Glutamatergic neuron (in vitro differentiated cells): Measurements from ENCODE around the gene AGPAT3. TPM values are rescaled to one million over a fixed set of nuclear protein-coding genes. Genes with fewer than 3 reads are reported as not detected.

Experiments
- DNase-seq: peaks from one replicate; pipeline ENCODE4 v3.0.0; 2022
- H3K27ac Mint-ChIP-seq: one replicate; pipeline ENCODE4 v1.8.0; 2020; ENCODE audit warnings: mild to moderate bottlenecking, mixed read lengths, inconsistent platforms; ENCODE audit not compliant: unreplicated experiment
- H3K27me3 Mint-ChIP-seq: one replicate; pipeline ENCODE4 v1.8.0; 2020; ENCODE audit warnings: mild to moderate bottlenecking, moderate library complexity, mixed read lengths, inconsistent platforms; ENCODE audit not compliant: unreplicated experiment
- H3K36me3 Mint-ChIP-seq: one replicate; pipeline ENCODE4 v1.8.0; 2020; ENCODE audit warnings: mild to moderate bottlenecking, mixed read lengths, inconsistent platforms; ENCODE audit not compliant: unreplicated experiment
- H3K4me1 Mint-ChIP-seq: one replicate; pipeline ENCODE4 v1.8.0; 2020; ENCODE audit warnings: mild to moderate bottlenecking, low read depth, mixed read lengths, inconsistent platforms; ENCODE audit not compliant: unreplicated experiment
- H3K4me3 Mint-ChIP-seq: one replicate; pipeline ENCODE4 v1.8.0; 2020; ENCODE audit warnings: mild to moderate bottlenecking, mixed read lengths, inconsistent platforms; ENCODE audit not compliant: unreplicated experiment
- H3K9me3 Mint-ChIP-seq: one replicate; pipeline ENCODE4 v1.8.0; 2020; ENCODE audit warnings: mild to moderate bottlenecking, moderate library complexity, mixed read lengths, inconsistent platforms; ENCODE audit not compliant: unreplicated experiment
- total RNA-seq: library from RNA; stranded (reverse); fragmentation: NEBNext Ultra II Directional; extraction: Animal tissue kit (Norgen Biotek cat#: 25700); gene quantifications from one replicate; pipeline ENCODE4 v1.2.1, GENCODE V29; 2021; ENCODE audit not compliant: unreplicated experiment
- TF ChIP-seq, protein P1 (sequence below): fragments of 200-600 bp; sonication (generic); IDR thresholded peaks from one replicate; pipeline ENCODE4 v1.5.0; 2021; ENCODE audit not compliant: partially characterized antibody, unreplicated experiment

Gene AGPAT3
- total RNA-seq, 1 donor from 2014 or later: 12.6 TPM

DNA sequence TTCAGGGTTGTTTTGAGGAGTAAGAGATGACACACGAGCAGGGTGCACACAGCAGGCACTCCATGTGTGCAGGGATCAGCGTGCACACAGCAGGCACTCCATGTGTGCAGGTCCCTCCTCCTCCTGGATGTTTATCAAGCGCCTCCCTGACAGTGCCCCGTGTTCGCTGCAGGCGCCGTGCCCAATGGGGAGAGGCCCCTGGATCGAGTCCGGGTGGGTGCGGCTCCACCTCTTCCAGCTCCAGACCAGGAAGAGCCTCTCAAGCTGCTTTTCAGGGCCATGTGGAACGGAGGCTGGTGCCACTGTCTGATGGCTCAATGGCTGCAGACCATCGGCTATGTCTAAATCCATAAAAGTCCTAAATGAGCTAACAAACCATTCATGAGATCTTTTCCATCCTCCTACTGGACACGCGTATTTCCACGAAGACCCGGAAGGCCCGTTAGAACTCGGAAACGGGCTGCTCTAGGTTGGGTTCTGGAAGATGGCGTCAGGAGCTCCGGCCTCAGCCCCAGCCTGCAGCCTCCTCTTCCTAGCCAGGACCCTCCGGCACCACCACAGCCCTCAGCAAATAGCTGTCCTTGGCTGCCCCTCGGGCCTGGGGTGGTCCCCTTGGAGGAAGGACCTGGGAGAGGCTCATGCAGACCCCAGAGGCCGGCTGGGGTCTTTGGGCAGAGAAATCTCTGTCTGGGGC is 39.6 kb upstream of the AGPAT3 start:
- TF ChIP-seq, protein P1, sequence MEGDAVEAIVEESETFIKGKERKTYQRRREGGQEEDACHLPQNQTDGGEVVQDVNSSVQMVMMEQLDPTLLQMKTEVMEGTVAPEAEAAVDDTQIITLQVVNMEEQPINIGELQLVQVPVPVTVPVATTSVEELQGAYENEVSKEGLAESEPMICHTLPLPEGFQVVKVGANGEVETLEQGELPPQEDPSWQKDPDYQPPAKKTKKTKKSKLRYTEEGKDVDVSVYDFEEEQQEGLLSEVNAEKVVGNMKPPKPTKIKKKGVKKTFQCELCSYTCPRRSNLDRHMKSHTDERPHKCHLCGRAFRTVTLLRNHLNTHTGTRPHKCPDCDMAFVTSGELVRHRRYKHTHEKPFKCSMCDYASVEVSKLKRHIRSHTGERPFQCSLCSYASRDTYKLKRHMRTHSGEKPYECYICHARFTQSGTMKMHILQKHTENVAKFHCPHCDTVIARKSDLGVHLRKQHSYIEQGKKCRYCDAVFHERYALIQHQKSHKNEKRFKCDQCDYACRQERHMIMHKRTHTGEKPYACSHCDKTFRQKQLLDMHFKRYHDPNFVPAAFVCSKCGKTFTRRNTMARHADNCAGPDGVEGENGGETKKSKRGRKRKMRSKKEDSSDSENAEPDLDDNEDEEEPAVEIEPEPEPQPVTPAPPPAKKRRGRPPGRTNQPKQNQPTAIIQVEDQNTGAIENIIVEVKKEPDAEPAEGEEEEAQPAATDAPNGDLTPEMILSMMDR: no peak
- Mint-ChIP-seq H3K4me3 (no peak overlapping the region), H3K4me1 (peaks cover 2% of the 10 kb centered on the region), H3K27ac (no peak overlapping the region), H3K36me3 (peaks cover 5% of the 10 kb centered on the region), H3K27me3 (peaks cover under 1% of the 10 kb centered on the region), H3K9me3 (peaks cover 6% of the 10 kb centered on the region)
- DNase-seq: no peak

DNA sequence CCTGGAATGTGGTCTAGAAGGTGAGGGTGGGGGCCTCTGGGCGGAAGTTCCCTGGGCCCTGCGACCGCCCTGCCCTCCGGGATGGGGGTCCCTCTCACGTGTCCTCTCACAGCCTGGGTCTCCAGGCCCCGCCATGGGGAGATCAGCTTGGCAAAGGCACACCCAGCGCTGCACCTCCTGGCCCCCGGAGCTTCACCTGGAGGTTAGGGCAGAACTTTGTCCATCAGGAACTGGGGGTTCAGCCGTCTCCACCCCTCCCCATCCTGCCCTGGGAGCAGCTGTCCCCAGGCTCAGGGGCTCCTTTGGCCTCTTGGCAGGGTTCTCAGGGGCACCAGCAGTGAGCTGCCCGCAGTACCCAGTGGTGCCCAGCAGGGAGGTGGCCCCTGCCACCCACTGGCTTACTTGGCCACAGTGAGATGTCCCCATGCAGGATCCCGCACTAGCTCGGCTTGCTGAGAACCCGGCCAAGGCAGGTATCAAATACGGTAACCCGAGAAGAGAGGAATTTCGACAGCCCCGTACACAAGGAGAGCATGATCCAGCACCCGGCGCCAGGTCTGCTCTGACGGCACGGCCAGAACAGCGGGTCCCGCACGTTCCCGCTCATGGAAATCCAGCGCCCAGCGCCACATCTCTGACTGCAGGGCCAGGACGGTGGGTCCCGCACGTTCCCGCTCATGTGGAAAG is 38.9 kb upstream of the AGPAT3 start:
- no peaks in the 10 kb centered on the region for H3K27me3 Mint-ChIP-seq
- no peak for DNase-seq
- TF ChIP-seq, protein P1: no peak
- no peak overlapping the region for H3K27ac Mint-ChIP-seq
- peaks cover 4% of the 10 kb centered on the region for H3K9me3 Mint-ChIP-seq
- H3K36me3 Mint-ChIP-seq: peaks cover 5% of the 10 kb centered on the region
- H3K4me3 Mint-ChIP-seq: no peak overlapping the region
- peaks cover 2% of the 10 kb centered on the region for H3K4me1 Mint-ChIP-seq

DNA sequence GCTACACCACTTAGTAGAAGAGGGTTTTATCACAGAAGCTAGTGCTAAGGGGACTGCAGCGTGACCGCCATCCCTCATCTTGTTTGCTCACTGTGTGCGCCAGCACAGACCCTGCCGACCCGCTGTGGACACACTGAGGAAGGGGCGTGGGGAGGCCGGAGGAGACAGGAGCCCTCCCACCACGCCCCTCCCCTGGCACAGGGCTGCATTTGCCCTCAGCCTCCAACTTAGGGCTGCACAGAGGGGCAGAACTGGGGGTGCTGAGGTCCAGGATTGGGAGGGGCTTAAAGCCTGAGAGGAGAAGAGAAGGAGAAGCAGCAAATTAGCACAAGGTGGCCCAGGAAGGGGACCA is 38.4 kb upstream of the AGPAT3 start:
- H3K4me3 Mint-ChIP-seq: no peak overlapping the region
- peaks cover 2% of the 10 kb centered on the region for H3K4me1 Mint-ChIP-seq
- H3K27ac Mint-ChIP-seq: no peak overlapping the region
- TF ChIP-seq, protein P1: no peak
- H3K27me3 Mint-ChIP-seq: no peaks in the 10 kb centered on the region
- DNase-seq: no peak
- peaks cover 3% of the 10 kb centered on the region for H3K9me3 Mint-ChIP-seq
- peaks cover 5% of the 10 kb centered on the region for H3K36me3 Mint-ChIP-seq

DNA sequence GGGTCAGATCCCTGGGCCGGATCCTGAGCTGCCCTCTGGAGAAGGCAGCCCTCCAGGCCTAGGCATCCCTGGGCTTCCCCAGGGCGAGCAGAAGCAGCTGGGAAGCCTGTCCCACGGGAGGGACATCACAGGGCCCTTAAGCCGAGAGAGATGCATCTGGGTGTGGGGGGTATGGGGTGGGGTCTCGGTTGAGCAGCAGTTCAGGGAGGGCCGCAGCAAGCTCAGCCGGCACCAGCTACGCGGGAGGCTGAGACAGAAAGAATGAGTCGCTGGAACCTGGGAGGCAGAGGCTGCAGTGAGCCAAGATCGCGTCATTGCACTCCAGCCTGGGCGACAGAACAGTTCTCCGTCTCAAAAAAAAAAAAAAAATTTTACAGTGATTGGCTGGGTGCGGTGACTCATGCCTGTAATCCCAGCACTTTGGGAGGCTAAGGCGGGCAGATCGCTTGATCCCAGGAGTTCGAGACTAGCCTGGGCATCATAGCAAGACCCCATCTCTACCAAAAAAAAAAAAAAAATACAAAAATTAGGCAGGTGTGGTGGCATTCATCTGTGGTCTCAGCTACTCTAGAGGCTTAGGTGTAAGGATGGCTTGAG is 37.9 kb upstream of the AGPAT3 start:
- no peak for DNase-seq
- peaks cover 5% of the 10 kb centered on the region for H3K36me3 Mint-ChIP-seq
- H3K4me3 Mint-ChIP-seq: no peak overlapping the region
- H3K27me3 Mint-ChIP-seq: no peaks in the 10 kb centered on the region
- H3K4me1 Mint-ChIP-seq: peaks cover 2% of the 10 kb centered on the region
- TF ChIP-seq, protein P1: no peak
- no peak overlapping the region for H3K27ac Mint-ChIP-seq
- peaks cover 3% of the 10 kb centered on the region for H3K9me3 Mint-ChIP-seq

DNA sequence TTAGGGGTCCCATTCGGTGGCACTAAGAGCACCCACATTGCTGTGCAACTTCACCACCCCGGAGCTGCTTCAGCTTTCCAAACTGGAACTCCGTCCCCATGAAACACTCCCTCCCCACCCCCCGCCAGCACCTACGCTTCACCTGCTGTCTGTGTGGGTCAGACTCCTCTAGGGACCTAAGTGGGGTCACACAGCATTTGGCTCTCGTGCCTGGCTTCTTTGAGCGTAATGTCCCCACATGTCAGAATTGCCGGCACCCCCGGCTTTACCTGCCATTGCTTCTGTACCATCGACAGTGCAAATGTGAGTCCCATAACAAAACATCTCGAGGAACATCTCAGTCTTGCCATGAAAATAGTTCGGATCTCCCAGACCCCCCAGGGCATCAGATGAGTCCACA is 35.9 kb upstream of the AGPAT3 start:
- H3K4me3 Mint-ChIP-seq: no peak overlapping the region
- TF ChIP-seq, protein P1: no peak
- peaks cover 7% of the 10 kb centered on the region for H3K9me3 Mint-ChIP-seq
- H3K36me3 Mint-ChIP-seq: peaks cover 10% of the 10 kb centered on the region
- no peak for DNase-seq
- no peaks in the 10 kb centered on the region for H3K27me3 Mint-ChIP-seq
- H3K4me1 Mint-ChIP-seq: peaks cover 2% of the 10 kb centered on the region
- no peak overlapping the region for H3K27ac Mint-ChIP-seq
